Activated T-helper 9 cell treated with anti-CD3 and anti-CD28 coated beads, Interleukin-2, amount 50 U/mL, for 16 hours (primary cell): ENCODE data around the gene BRIP1.
"Not testable (repeated sequence)": the region's sequence is repeated elsewhere in the genome, so short reads cannot be mapped to it uniquely, and the experiment has no call there.

Experiments used
- DNase-seq: peaks from one replicate; pipeline ENCODE4 v3.0.0-alpha.2; 2020; ENCODE audit warnings: low read depth

Gene BRIP1

DNA sequence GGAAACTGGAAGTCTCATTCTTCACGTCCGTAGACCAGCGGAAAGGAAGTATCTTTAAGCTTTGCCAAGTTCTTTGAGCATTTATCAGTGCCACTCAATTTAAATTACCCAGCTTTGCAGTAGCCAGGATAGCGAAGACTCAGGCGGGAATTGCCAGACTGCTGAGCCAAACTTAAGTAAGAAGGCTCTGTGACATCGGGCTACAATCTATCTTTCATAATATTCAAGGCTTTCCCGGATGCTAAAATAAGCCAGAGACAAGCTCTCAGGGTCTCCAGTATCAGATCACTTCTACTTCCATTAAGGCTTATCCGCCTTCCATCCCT is 436 bp upstream of the BRIP1 start:
- no peak for DNase-seq

DNA sequence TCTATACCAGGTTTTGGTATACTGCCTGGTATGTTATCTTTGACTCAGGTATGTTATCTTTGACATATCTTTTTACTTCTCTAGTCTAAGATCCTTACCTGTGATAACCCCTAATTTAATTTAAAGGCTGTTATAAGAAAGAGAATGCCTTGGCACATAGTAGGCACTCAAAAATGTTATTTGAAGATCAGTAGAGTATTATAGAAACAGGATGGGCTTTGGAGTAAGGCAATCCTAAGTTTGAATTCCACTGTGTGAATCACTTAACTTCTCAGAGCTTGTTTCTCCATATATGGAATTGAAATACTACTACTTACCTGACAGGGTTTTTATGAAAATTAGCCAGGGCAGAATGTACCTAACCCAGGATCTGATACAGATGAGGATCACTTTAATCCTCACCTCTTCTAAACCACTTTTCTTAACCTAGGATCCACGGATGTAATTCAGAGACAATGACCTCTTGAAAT is 1.2 kb downstream of the BRIP1 start:
- no peak for DNase-seq

DNA sequence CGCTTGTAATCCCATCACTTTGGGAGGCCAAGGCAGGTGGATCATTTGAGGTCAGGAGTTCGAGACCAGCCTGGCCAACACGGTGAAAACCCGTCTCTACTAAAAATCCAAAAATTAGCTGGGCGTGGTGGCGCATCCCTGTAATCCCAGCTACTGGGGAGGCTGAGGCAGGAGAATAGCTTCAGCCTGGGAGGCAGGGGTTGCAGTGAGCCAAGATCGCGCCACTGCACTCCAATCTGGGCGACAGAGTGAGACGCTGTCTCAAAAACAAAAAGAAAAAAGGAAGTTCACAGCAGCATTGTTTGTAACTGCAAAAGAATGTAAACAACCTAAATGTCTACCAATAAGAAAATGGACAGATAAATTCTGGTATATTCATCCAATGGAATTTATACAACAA is 2.9 kb downstream of the BRIP1 start:
- not testable (repeated sequence) for DNase-seq

DNA sequence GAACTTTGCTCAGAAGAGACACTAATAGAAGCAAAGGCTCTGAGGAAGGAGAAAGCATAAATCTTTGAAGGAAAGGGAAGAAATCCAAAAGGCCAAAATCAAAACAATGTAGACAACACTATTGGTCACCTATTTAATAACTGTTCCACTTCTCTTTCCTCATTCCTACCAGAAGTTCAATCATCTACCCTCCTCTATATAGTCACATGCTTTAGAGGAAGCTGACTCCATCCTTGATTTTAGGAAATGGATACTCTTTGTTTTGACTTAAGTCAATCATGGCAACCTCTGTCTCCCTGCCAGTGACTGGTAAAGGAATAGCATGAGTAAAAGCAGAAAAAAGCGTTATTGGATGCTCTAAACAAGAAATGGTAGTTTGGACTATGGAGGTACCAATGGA is 7.3 kb downstream of the BRIP1 start:
- DNase-seq = no peak

- DNase-seq = no peak
Measured at GRCh38 chr17:61852857-61853256, 10.5 kb downstream of the BRIP1 start.

- DNase-seq = no peak
Measured at GRCh38 chr17:61849674-61850073, 13.7 kb downstream of the BRIP1 start.

DNA sequence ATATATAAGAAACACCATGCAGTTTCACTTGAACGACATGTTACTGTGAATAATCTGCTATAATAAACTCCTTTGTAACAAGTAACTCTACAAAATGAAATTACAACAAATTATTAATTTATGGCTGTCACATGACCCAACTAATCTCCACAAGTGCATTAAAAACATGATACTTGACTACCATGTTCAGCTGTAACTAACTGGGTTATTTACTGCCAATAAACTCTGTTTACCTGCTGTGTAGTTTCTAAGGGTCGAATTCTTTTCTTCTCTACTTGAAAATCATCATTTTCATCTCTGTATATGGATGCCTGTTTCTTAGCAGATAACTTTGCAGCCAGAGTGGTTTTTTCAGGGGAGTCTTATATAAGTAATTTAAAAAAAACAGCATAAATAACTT is 14.4 kb downstream of the BRIP1 start:
- no peak for DNase-seq

GRCh38 chr17:61848247-61848646 is 15.1 kb downstream of the BRIP1 start:
- DNase-seq = no peak

DNA sequence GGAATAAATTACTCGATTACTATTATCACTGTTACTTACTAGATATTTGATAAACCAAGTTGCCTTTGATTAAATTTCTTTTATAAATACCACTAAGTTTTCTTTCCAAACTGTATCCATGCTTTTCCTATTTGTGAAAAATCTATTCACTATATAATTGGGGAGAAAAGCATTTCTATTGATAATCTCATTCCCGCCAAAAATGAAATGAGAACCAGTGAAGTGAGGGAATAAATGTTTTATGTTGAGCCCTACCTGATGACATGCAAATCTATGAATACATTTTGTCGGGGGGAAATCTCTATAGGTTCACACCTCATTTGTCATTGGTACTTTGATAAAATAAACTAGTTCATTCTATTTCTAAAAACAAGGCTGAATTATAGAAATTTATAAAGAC is 15.7 kb downstream of the BRIP1 start:
- no peak for DNase-seq

GRCh38 chr17:61846761-61847375 is 16.5 kb downstream of the BRIP1 start:
- DNase-seq = no peak

GRCh38 chr17:61846088-61846487 is 17.2 kb downstream of the BRIP1 start:
- DNase-seq = no peak

- DNase-seq = no peak
Measured at GRCh38 chr17:61843435-61843834, 19.9 kb downstream of the BRIP1 start.

DNA sequence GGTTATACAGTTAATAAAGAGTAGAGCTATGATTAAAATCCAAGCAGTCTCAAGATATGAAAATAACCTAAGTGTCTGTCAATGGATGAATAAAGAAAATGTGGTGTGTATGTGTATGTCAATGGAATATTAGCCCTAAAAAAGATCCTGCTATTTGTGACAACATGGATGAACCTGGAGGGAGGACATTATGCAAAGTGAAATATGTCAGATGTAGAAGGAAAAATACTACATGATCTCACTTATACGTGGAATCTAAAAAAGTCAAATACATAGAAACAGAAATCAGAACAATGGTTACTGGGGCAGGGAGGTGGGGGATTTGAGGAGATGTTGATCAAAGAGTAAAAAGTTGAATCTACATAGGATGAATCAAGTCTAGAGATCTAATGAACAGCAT is 20.4 kb downstream of the BRIP1 start:
- no peak for DNase-seq

GRCh38 chr17:61839300-61839786 is 24.0 kb downstream of the BRIP1 start:
- DNase-seq = no peak

- peak; percentile 10 for DNase-seq
Measured at GRCh38 chr17:61837175-61838051, 25.9 kb downstream of the BRIP1 start.

GRCh38 chr17:61836266-61837174 is 26.8 kb downstream of the BRIP1 start:
- DNase-seq = no peak

- DNase-seq = no peak
Measured at GRCh38 chr17:61835606-61836005, 27.7 kb downstream of the BRIP1 start.

DNA sequence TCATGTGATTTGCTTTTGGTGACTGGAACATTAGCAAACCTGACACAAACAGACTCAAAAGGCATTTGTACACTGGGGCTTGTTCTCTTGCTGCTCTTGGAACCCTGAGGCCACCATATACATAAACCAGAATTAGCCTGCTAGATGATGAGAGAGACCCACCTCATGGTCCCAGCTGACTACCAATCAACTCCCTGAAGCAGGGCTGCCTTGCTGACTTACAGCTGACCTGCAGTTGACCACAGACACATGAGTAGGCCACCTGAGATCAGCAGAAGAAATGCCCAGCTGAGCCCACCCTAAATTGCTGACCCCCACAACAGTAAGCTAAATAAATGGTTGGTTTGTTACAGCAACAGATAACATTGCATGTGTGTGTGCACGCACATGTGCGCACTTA is 28.7 kb downstream of the BRIP1 start:
- DNase-seq = no peak

DNA sequence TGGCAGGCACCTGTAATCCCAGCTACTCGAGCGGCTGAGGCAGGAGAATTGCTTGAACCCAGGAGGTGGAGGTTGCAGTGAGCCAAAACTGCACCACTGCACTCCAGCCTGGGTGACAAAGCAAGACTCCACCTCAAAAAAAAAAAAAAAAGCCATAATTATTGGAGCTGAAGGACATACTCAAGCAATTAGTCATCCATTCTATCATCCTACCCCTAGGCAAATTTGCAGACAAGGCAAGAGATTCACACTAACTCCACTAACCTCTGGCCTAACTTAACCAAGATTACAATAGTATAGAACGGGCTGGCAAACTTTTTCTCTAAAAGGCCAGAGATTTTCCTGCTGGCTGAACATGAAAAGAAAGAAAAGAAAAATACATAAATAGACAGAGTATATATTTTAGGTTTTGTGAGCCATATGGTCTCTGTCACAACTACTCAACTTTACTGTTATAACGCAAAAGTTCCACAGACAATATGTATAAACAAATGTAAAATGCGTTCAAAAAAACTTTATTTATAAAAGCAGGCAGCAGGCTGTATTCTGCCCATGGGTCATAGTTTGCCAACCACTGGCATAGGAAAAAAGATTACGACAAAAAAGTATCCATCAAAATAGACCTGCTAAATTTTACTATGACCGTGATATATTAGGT is 29.7 kb downstream of the BRIP1 start:
- no peak for DNase-seq

- no peak for DNase-seq
Measured at GRCh38 chr17:61832463-61832862, 30.9 kb downstream of the BRIP1 start.

GRCh38 chr17:61831099-61831498 is 32.2 kb downstream of the BRIP1 start:
- no peak for DNase-seq

GRCh38 chr17:61828694-61829093 is 34.6 kb downstream of the BRIP1 start:
- no peak for DNase-seq
